ENCODE data around the gene PTGDS. TPM values are rescaled to one million over a fixed set of nuclear protein-coding genes. Genes with fewer than 3 reads are reported as not detected.
A peak's percentile ranks its signal among the peaks of the same experiment; 100 is the strongest.

PTGDS gene
- total RNA-seq, 3 donors from 2014 or later (not counting 1 experiment from before 2014, with no cell fraction given), result 157 to 361 (median 296) TPM

- H3K4me1 Mint-ChIP-seq, result peaks cover 4 to 17% of the 10 kb centered on the region in 2 donors
- H3K27ac Mint-ChIP-seq, result no peak overlapping the region
- DNase-seq, result no peak
- intact Hi-C loops (cut with micrococcal nuclease), result no loop called here
- H3K4me3 ChIP-seq (ENCODE audit: low read length), result no peak overlapping the region
- TF ChIP-seq, protein P1, sequence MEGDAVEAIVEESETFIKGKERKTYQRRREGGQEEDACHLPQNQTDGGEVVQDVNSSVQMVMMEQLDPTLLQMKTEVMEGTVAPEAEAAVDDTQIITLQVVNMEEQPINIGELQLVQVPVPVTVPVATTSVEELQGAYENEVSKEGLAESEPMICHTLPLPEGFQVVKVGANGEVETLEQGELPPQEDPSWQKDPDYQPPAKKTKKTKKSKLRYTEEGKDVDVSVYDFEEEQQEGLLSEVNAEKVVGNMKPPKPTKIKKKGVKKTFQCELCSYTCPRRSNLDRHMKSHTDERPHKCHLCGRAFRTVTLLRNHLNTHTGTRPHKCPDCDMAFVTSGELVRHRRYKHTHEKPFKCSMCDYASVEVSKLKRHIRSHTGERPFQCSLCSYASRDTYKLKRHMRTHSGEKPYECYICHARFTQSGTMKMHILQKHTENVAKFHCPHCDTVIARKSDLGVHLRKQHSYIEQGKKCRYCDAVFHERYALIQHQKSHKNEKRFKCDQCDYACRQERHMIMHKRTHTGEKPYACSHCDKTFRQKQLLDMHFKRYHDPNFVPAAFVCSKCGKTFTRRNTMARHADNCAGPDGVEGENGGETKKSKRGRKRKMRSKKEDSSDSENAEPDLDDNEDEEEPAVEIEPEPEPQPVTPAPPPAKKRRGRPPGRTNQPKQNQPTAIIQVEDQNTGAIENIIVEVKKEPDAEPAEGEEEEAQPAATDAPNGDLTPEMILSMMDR (IDR thresholded peaks at IDR 0.05), result no peak
- no peak overlapping the region for H3K27ac ChIP-seq (ENCODE audit: low read length)
- H3K27me3 ChIP-seq (ENCODE audit: control insufficient read depth, insufficient read depth, low read length), result peaks cover 11% of the 10 kb centered on the region
- no peaks in the 10 kb centered on the region for H3K9me3 Mint-ChIP-seq
- H3K36me3 Mint-ChIP-seq, result no peaks in the 10 kb centered on the region
- H3K36me3 ChIP-seq (ENCODE audit: control insufficient read depth, insufficient read depth, low read length), result no peaks in the 10 kb centered on the region
- 22% methylated on average over 33 of the region's 33 CpGs for WGBS (ENCODE audit: insufficient coverage)
- no peaks in the 10 kb centered on the region for H3K9me3 ChIP-seq (ENCODE audit: control insufficient read depth, insufficient read depth, low read length)
- H3K4me1 ChIP-seq (ENCODE audit: control insufficient read depth, insufficient read depth, low read length), result peaks cover 8% of the 10 kb centered on the region
- peaks cover 0 to 11% of the 10 kb centered on the region in 2 donors for H3K27me3 Mint-ChIP-seq (ENCODE audit: low read depth in 2 of 2)
- H3K4me3 Mint-ChIP-seq, result no peak overlapping the region
- no peak for ATAC-seq
Measured at GRCh38 chr9:136985853-136986252, 8.5 kb downstream of the PTGDS start.

GRCh38 chr9:136988872-136989271 lies 11.6 kb downstream of the PTGDS start:
- DNase-seq, result no peak
- Mint-ChIP-seq H3K9me3 (no peaks in the 10 kb centered on the region), H3K27ac (no peak overlapping the region), H3K4me3 (no peak overlapping the region), H3K36me3 (no peaks in the 10 kb centered on the region), H3K27me3 (ENCODE audit: low read depth in 2 of 2) (peaks cover 0 to 7% of the 10 kb centered on the region in 2 donors), H3K4me1 (peaks cover 13 to 39% of the 10 kb centered on the region in 2 donors)
- Histone ChIP-seq H3K9me3 (ENCODE audit: control insufficient read depth, insufficient read depth, low read length) (no peaks in the 10 kb centered on the region), H3K4me1 (ENCODE audit: control insufficient read depth, insufficient read depth, low read length) (peaks cover 31% of the 10 kb centered on the region), H3K27ac (ENCODE audit: low read length) (no peak overlapping the region), H3K36me3 (ENCODE audit: control insufficient read depth, insufficient read depth, low read length) (peaks cover 9% of the 10 kb centered on the region), H3K27me3 (ENCODE audit: control insufficient read depth, insufficient read depth, low read length) (peaks cover 11% of the 10 kb centered on the region), H3K4me3 (ENCODE audit: low read length) (no peak overlapping the region)
- intact Hi-C loops (cut with micrococcal nuclease), result no loop called here
- 96% methylated on average over 4 of the region's 4 CpGs for WGBS (ENCODE audit: insufficient coverage)
- TF ChIP-seq, protein P1 (IDR thresholded peaks at IDR 0.05), result no peak
- no peak for ATAC-seq

DNA sequence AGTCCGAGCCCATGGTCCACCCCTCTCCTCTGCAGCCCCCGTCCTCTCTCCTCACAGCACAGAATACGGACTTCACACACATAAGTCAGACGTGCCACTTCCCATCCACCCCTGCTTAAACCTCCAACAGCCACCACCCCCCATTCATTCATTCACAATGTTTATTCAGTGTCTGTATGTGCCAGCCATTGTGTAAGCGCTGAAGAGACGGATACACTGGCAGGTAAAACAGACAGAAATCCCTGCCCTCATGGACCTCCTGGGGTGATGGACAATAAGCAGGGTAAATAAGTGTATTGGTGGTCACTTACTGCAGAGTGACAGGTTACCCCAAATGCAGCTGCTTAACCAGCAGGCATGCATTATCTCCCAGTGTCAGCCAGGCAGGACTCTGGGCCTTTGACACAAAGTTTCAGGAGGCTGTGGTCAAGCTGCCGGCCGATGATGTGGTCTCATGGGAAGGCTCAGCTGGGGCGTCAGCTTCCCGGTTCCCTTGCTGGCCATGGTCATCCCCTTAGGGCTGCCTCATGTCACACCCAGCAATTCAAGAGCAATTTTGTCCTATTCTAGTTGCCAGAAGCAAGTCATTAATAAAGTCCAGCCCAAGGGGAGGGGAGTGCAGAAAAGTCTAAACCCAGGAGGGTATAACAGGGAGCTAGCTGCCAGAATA lies 13.1 kb downstream of the PTGDS start:
- H3K36me3 ChIP-seq (ENCODE audit: control insufficient read depth, insufficient read depth, low read length), result peaks cover 16% of the 10 kb centered on the region
- ATAC-seq (no peak), DNase-seq (no peak)
- Mint-ChIP-seq H3K4me1 (peaks cover 15 to 41% of the 10 kb centered on the region in 2 donors), H3K27ac (peak overlapping the region; percentile 92 to 96), H3K4me3 (peak overlapping the region; percentile 38), H3K9me3 (no peaks in the 10 kb centered on the region), H3K27me3 (ENCODE audit: low read depth in 2 of 2) (peaks cover 0 to 4% of the 10 kb centered on the region in 2 donors), H3K36me3 (no peaks in the 10 kb centered on the region)
- peaks cover 2% of the 10 kb centered on the region for H3K27me3 ChIP-seq (ENCODE audit: control insufficient read depth, insufficient read depth, low read length)
- TF ChIP-seq, protein P1 (IDR thresholded peaks at IDR 0.05), result no peak
- 87% methylated on average over 10 of the region's 10 CpGs for WGBS (ENCODE audit: insufficient coverage)
- intact Hi-C loops (cut with micrococcal nuclease), result no loop called here
- no peaks in the 10 kb centered on the region for H3K9me3 ChIP-seq (ENCODE audit: control insufficient read depth, insufficient read depth, low read length)
- no peak overlapping the region for H3K4me3 ChIP-seq (ENCODE audit: low read length)
- no peak overlapping the region for H3K27ac ChIP-seq (ENCODE audit: low read length)
- H3K4me1 ChIP-seq (ENCODE audit: control insufficient read depth, insufficient read depth, low read length), result peaks cover 35% of the 10 kb centered on the region

Measured in natural killer cell (primary cell).